Stimulated activated CD8-positive, alpha-beta memory T cell treated with anti-CD3 and anti-CD28 coated beads, Interleukin-12 subunit alpha, Interleukin-12 subunit beta, amount 100 ng/mL, for 24 hours (primary cell): ENCODE results near the gene ZNF587.
"Not testable (repeated sequence)": the region's sequence is repeated elsewhere in the genome, so short reads cannot be mapped to it uniquely, and the experiment has no call there.

Experiments
- DNase-seq: peaks from one replicate; pipeline ENCODE4 v3.0.0-alpha.2; 2020; ENCODE audit errors: extremely low read depth

ZNF587 gene

GRCh38 chr19:57886046-57886445 is 36.4 kb downstream of the ZNF587 start:
- no peak for DNase-seq

GRCh38 chr19:57887195-57887941 is 37.7 kb downstream of the ZNF587 start:
- DNase-seq = no peak

GRCh38 chr19:57888107-57888559 is 38.5 kb downstream of the ZNF587 start:
- no peak for DNase-seq

GRCh38 chr19:57888560-57889231 is 39.0 kb downstream of the ZNF587 start, which contains the start of gene ZNF814:
TSS of gene ZNF814 (minus strand) at chr19:57889037. CDS start at chr19:57888802, 235 bp downstream.
- DNase-seq = peak; percentile 59

- DNase-seq = not testable (repeated sequence)
Measured at GRCh38 chr19:57890706-57891105, 41.0 kb downstream of the ZNF587 start.

GRCh38 chr19:57900311-57900710 is 50.7 kb downstream of the ZNF587 start:
- DNase-seq = no peak

GRCh38 chr19:57903618-57904184 is 54.0 kb downstream of the ZNF587 start:
- DNase-seq = no peak

GRCh38 chr19:57905258-57905657 is 55.6 kb downstream of the ZNF587 start:
- no peak for DNase-seq

GRCh38 chr19:57907394-57907793 is 57.7 kb downstream of the ZNF587 start:
- no peak for DNase-seq

- no peak for DNase-seq
Measured at GRCh38 chr19:57914531-57914930, 64.9 kb downstream of the ZNF587 start.
